Endothelial cell of umbilical vein (primary cell): ENCODE measurements around the gene DUOX2. TPM values are rescaled to one million over a fixed set of nuclear protein-coding genes. Genes with fewer than 3 reads are reported as not detected.

ENCODE experiments used
- BruUV-seq: library from RNA; stranded (reverse); fragments of 400-500 nt; replicated peaks from 2 replicates; lab custom pipeline; 2021; lab: Mats Ljungman, UMichigan
- CTCF ChIA-PET: fragments of 300-600, 350-600 bp; sonication (Branson Sonifier 250); formaldehyde crosslinking; loops from one replicate; lab custom pipeline; 2021; ENCODE audit warnings: antibody characterized with exemption, inconsistent platforms; lab: Charles Lee
- POLR2A ChIA-PET: fragments of 300-600, 350-600 bp; sonication (Branson Sonifier 250); formaldehyde crosslinking; loops from one replicate; lab custom pipeline; 2021; ENCODE audit warnings: antibody characterized with exemption, inconsistent platforms; lab: Charles Lee
- DNase-seq: peaks from one replicate; pipeline ENCODE4 v3.0.0-alpha.2; 2011; ENCODE audit warnings: low read depth, low spot score
- FAIRE-seq: peaks from 2 replicates; lab custom pipeline; 2011; peaks lifted over from hg19 to GRCh38; lab: Jason Lieb, UNC
- H2AFZ ChIP-seq: 2 replicates; pipeline ENCODE4 v1.6.0; 2012; ENCODE audit warnings: low read depth, low read length, control low read depth, inconsistent platforms
- H3K27ac ChIP-seq: 2 replicates; pipeline ENCODE4 v1.5.1; 2011; ENCODE audit warnings: low read depth, mild to moderate bottlenecking, control low read depth, low read length, moderate library complexity; ENCODE audit not compliant: insufficient read depth
- H3K27me3 ChIP-seq, 2 experiments: 2 replicates each; pipeline versions ENCODE4 v1.6.0 to v1.6.1; 2011; ENCODE audit warnings: low read length in 2 of 2, mixed read lengths in 1 of 2; ENCODE audit not compliant: control insufficient read depth in 2 of 2, insufficient read depth in 2 of 2
- H3K36me3 ChIP-seq, 2 experiments: 2 replicates in 1 of 2; 3 replicates in 1 of 2; pipeline ENCODE4 v1.5.1; 2011; ENCODE audit warnings: low read length in 2 of 2, mild to moderate bottlenecking in 1 of 2, moderate library complexity in 1 of 2; ENCODE audit not compliant: control insufficient read depth in 2 of 2, insufficient read depth in 2 of 2; ENCODE audit errors: extremely low read depth in 1 of 2
- H3K4me1 ChIP-seq: 3 replicates; pipeline ENCODE4 v1.5.1; 2011; ENCODE audit warnings: mild to moderate bottlenecking, low read length; ENCODE audit not compliant: control insufficient read depth, insufficient read depth; ENCODE audit errors: extremely low read depth
- H3K4me2 ChIP-seq: 2 replicates; pipeline ENCODE4 v1.6.1; 2011; ENCODE audit warnings: low read length, control low read depth, mixed read lengths; ENCODE audit not compliant: insufficient read depth
- H3K4me3 ChIP-seq, 3 experiments: fragments of 200-600 bp in 1 of 3; sonication (generic), shearing (Covaris generic) in 1 of 3; replicated peaks in 1 of 3; 2 replicates each; pipeline ENCODE4 v1.5.1; 2011 to 2016; ENCODE audit warnings: control low read depth in 3 of 3, low read length in 3 of 3, mild to moderate bottlenecking in 2 of 3, inconsistent platforms in 1 of 3, low read depth in 1 of 3, moderate library complexity in 1 of 3; ENCODE audit not compliant: insufficient read depth in 1 of 3
- H3K79me2 ChIP-seq: 2 replicates; pipeline ENCODE4 v1.6.0; 2012; ENCODE audit warnings: low read length, inconsistent platforms; ENCODE audit not compliant: control insufficient read depth, insufficient read depth
- H3K9ac ChIP-seq: replicated peaks from 2 replicates; pipeline ENCODE3; 2011; ENCODE audit warnings: low read length, control low read depth; ENCODE audit not compliant: insufficient read depth; ENCODE audit errors: extremely low read depth
- H3K9me1 ChIP-seq: replicated peaks from 3 replicates; pipeline ENCODE4 v1.6.0; 2011; ENCODE audit warnings: mild to moderate bottlenecking, low read length; ENCODE audit not compliant: control insufficient read depth, insufficient read depth; ENCODE audit errors: extremely low read depth
- H3K9me3 ChIP-seq: replicated peaks from 2 replicates; pipeline ENCODE4 v1.5.1; 2012; ENCODE audit warnings: low read length, inconsistent platforms; ENCODE audit not compliant: control insufficient read depth, insufficient read depth
- H4K20me1 ChIP-seq: replicated peaks from 2 replicates; pipeline ENCODE3; 2011; ENCODE audit warnings: mild to moderate bottlenecking, low read length; ENCODE audit not compliant: control insufficient read depth, insufficient read depth; ENCODE audit errors: extremely low read depth
- CTCF ChIP-seq, 2 donors: IDR thresholded peaks; 1 replicate in 1 of 2; 2 replicates in 1 of 2; pipeline ENCODE4 v1.5.1; 2011; ENCODE audit warnings: low read length in 2 of 2, mild to moderate bottlenecking in 2 of 2, moderate library complexity in 2 of 2, control low read depth in 1 of 2, inconsistent platforms in 1 of 2, low read depth in 1 of 2; ENCODE audit not compliant: insufficient read depth in 1 of 2; ENCODE audit errors: extremely low read depth in 1 of 2
- EZH2 ChIP-seq: IDR thresholded peaks from 2 replicates; pipeline ENCODE4 v1.6.1; 2012; ENCODE audit warnings: borderline replicate concordance, low read depth, mild to moderate bottlenecking, moderate library complexity, low read length, inconsistent platforms; ENCODE audit not compliant: severe bottlenecking
- FOS ChIP-seq: IDR thresholded peaks from 2 replicates; pipeline ENCODE4 v1.6.1; 2011; ENCODE audit warnings: mild to moderate bottlenecking, low read length, moderate library complexity, borderline replicate concordance; ENCODE audit not compliant: insufficient read depth
- GATA2 ChIP-seq: IDR thresholded peaks from 2 replicates; pipeline ENCODE4 v1.7.0; 2011; ENCODE audit warnings: low read depth, mild to moderate bottlenecking, moderate library complexity, mixed read lengths, low read length; ENCODE audit not compliant: insufficient read length, insufficient read depth
- JUN ChIP-seq: IDR thresholded peaks from 2 replicates; pipeline ENCODE4 v1.6.1; 2011; ENCODE audit warnings: borderline replicate concordance, low read depth; ENCODE audit not compliant: insufficient read length, insufficient read depth
- MAX ChIP-seq: IDR thresholded peaks from 2 replicates; pipeline ENCODE4 v1.6.1; 2011; ENCODE audit not compliant: insufficient read depth, insufficient read length
- MYC ChIP-seq: IDR thresholded peaks from one replicate; pipeline ENCODE4 v1.6.1; 2011; ENCODE audit warnings: mild to moderate bottlenecking, low read depth, low read length
- POLR2A ChIP-seq: IDR thresholded peaks from 2 replicates; pipeline ENCODE4 v1.6.1; 2012; ENCODE audit warnings: low read depth, mild to moderate bottlenecking, control low read depth, low read length
- POLR2AphosphoS5 ChIP-seq: IDR thresholded peaks from 2 replicates; pipeline ENCODE4 v1.6.1; 2012; ENCODE audit warnings: low read depth, mild to moderate bottlenecking, control low read depth, low read length, moderate library complexity; ENCODE audit not compliant: insufficient read depth
- dilution Hi-C: fragments of 300-500 bp; cut with MboI; formaldehyde crosslinking; loops from one replicate; pipeline ENCODE4 v1.15.0; 2019; ENCODE audit warnings: low sequenced_read_pairs; ENCODE audit not compliant: extremely low pct_ligation_motif_present
- intact Hi-C: fragments of 100-400 bp; cut with micrococcal nuclease; formaldehyde crosslinking; loops from one replicate; pipeline ENCODE4 v1.10.0; 2022
- polyA plus RNA-seq, 4 experiments: library from polyadenylated mRNA; depleted of rRNA in 3 of 4; stranded (reverse) in 3 of 4; unstranded in 1 of 4; fragments of >200 nt; gene quantifications; 2 replicates each; pipeline versions ENCODE4 v1.2.1 to v1.2.3, GENCODE V29; 2011 to 2012; ENCODE audit warnings: missing spikeins in 1 of 4
- total RNA-seq: library from RNA; stranded (reverse); gene quantifications from 2 replicates; pipeline ENCODE4 v1.2.3, GENCODE V29; 2021

Gene DUOX2
- total and polyA plus RNA-seq, 2 donors (not counting 3 experiments of a cell fraction or from before 2014, with no cell fraction given), result 0.01 TPM; not detected in 1

- intact Hi-C loops, result no loop called here
- BruUV-seq, result no TSS peak
- Histone ChIP-seq H3K9ac (no peak overlapping the region), H3K9me3 (no peaks in the 10 kb centered on the region), H3K36me3 (no peaks in the 10 kb centered on the region), H3K4me2 (no peak overlapping the region), H3K27me3 (peaks cover 67 to 75% of the 10 kb centered on the region in 2 experiments), H3K4me1 (no peaks in the 10 kb centered on the region), H3K4me3 (no peak overlapping the region), H4K20me1 (no peaks in the 10 kb centered on the region), H2AFZ (no peak overlapping the region), H3K79me2 (no peaks in the 10 kb centered on the region), H3K27ac (no peak overlapping the region), H3K9me1 (no peaks in the 10 kb centered on the region)
- TF ChIP-seq JUN (no peak), MAX (no peak), CTCF (IDR thresholded peaks at IDR 0.05; ENCODE audit: extremely low read depth in 1 of 2, insufficient read depth in 1 of 2, low read depth in 1 of 2, low read length in 2 of 2) (no peak), POLR2A (no peak), POLR2AphosphoS5 (no peak), FOS (no peak), MYC (no peak), EZH2 (no peak), GATA2 (no peak)
- DNase-seq (no peak), FAIRE-seq (no peak)
- CTCF ChIA-PET, result interaction anchor here (1.6 kb wide), 1 partner anchor 15 kb away, joined by 7 read pairs; no protein-coding TSS in a partner anchor
- dilution Hi-C loops, result no loop called here
- POLR2A ChIA-PET, result no interaction called here
Observed at GRCh38 chr15:45111390-45112142, 2.4 kb downstream of the DUOX2 start.
